Ishikawa (cell line): Measurements from ENCODE around the gene OR5AP2.

ENCODE experiments used
- CREB1 ChIP-seq: IDR thresholded peaks from 2 replicates; pipeline ENCODE4 v1.6.1; 2012; ENCODE audit warnings: low read depth
- EGR1 ChIP-seq: IDR thresholded peaks from 2 replicates; pipeline ENCODE4 v1.6.1; 2012
- FOXM1 ChIP-seq: IDR thresholded peaks from 2 replicates; pipeline ENCODE4 v1.6.1; 2012; ENCODE audit warnings: low read depth, borderline replicate concordance
- RAD21 ChIP-seq: IDR thresholded peaks from 2 replicates; pipeline ENCODE4 v1.6.1; 2012; ENCODE audit warnings: low read depth
- USF1 ChIP-seq: IDR thresholded peaks from 2 replicates; pipeline ENCODE4 v1.6.1; 2012
- TF ChIP-seq, protein P1 (sequence below): IDR thresholded peaks from 2 replicates; pipeline ENCODE4 v1.6.1; 2012

DNA sequence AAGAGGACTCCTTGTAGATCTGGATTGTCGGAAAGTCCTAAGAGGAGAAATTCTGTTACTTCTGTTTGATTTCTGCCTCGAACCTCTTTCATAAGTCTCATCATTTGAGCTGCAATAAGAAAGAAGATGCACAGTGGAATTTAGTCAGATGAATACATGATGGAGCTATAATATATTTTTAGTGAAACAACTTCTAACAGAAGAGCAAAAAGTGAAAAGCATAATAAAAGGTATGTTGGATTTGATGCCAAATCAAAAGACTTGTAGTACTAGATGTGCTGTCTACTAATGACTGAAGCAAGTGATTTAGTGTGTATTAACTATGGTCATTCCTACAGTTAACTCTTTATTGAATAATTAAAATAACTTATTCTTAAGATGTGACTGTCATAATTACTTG, at the start of gene OR5AP2:
- TF ChIP-seq USF1 = no peak
- TF ChIP-seq FOXM1 = no peak
- TF ChIP-seq, protein P1, sequence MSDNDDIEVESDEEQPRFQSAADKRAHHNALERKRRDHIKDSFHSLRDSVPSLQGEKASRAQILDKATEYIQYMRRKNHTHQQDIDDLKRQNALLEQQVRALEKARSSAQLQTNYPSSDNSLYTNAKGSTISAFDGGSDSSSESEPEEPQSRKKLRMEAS = no peak
- no peak for TF ChIP-seq EGR1
- no peak for TF ChIP-seq RAD21
- no peak for TF ChIP-seq CREB1
